A673 (cell line): Measurements from ENCODE around the gene ANO3.

Experiments used
- CTCF ChIP-seq: fragments of 300-800, 200-600 bp; sonication (generic); conservative IDR thresholded peaks from 2 replicates; pipeline ENCODE4 v1.5.1; 2017; ENCODE audit warnings: low read depth, mild to moderate bottlenecking, antibody characterized with exemption, low read length, moderate library complexity, mixed read lengths
- EZH2 ChIP-seq: fragments of 200-600 bp; sonication (generic); IDR thresholded peaks from 2 replicates; pipeline ENCODE4 v1.6.1; 2017; ENCODE audit warnings: borderline replicate concordance, low read depth, mild to moderate bottlenecking, mixed read lengths, antibody characterized with exemption, low read length; ENCODE audit not compliant: poor library complexity, severe bottlenecking

- TF ChIP-seq CTCF, result no peak
- TF ChIP-seq EZH2, result no peak
Observed at GRCh38 chr11:26584818-26585217, 252.9 kb downstream of the ANO3 start.
